GM12878 (cell line): ENCODE data around the gene CC2D1B. TPM values are rescaled to one million over a fixed set of nuclear protein-coding genes. Genes with fewer than 3 reads are reported as not detected.

Experiments
- ATF7 ChIP-seq: fragments of 450-650 bp; IDR thresholded peaks from 2 replicates; pipeline ENCODE4 v1.6.1; 2016; ENCODE audit warnings: low read depth, mild to moderate bottlenecking
- BACH1 ChIP-seq: fragments of 450-650 bp; IDR thresholded peaks from 2 replicates; pipeline ENCODE4 v1.6.1; 2017; ENCODE audit warnings: mild to moderate bottlenecking, borderline replicate concordance
- CUX1 ChIP-seq: IDR thresholded peaks from 2 replicates; pipeline ENCODE4 v1.6.1; 2012; ENCODE audit warnings: improper control_type of control experiment, low read depth, low read length; ENCODE audit not compliant: insufficient replicate concordance
- DPF2 ChIP-seq: fragments of 450-650 bp; IDR thresholded peaks from 2 replicates; pipeline ENCODE4 v1.6.1; 2017; ENCODE audit warnings: mild to moderate bottlenecking
- MYB ChIP-seq: fragments of 150-350 bp; IDR thresholded peaks from 2 replicates; pipeline ENCODE4 v1.6.1; 2014; ENCODE audit warnings: mild to moderate bottlenecking, low read depth, low read length, borderline replicate concordance
- POLR2AphosphoS5 ChIP-seq: IDR thresholded peaks from 2 replicates; pipeline ENCODE4 v1.6.1; 2011; ENCODE audit warnings: mild to moderate bottlenecking, low read length, inconsistent platforms
- RELA ChIP-seq: fragments of 450-650 bp; IDR thresholded peaks from 2 replicates; pipeline ENCODE4 v1.8.0; 2014; ENCODE audit warnings: borderline replicate concordance; ENCODE audit not compliant: partially characterized antibody
- RUNX3 ChIP-seq: IDR thresholded peaks from 2 replicates; pipeline ENCODE4 v1.6.1; 2012; ENCODE audit warnings: low read length, inconsistent platforms
- SREBF1 ChIP-seq: IDR thresholded peaks from 2 replicates; pipeline ENCODE4 v1.6.1; 2012; ENCODE audit warnings: mild to moderate bottlenecking, low read length
- SUZ12 ChIP-seq: fragments of 200-600 bp; sonication (generic); IDR thresholded peaks from one replicate; pipeline ENCODE4 v1.6.1; 2018; ENCODE audit warnings: antibody characterized with exemption, mild to moderate bottlenecking; ENCODE audit not compliant: unreplicated experiment
- ZBTB4 ChIP-seq: fragments of 450-650 bp; formaldehyde crosslinking; IDR thresholded peaks from 2 replicates; pipeline ENCODE4 v1.4.0; 2022; ENCODE audit warnings: mild to moderate bottlenecking, moderate library complexity
- polyA plus RNA-seq, 11 experiments: library from polyadenylated mRNA; depleted of rRNA in 4 of 11; unstranded in 6 of 11; stranded (reverse) in 5 of 11; fragments of >200 nt; fragmentation: Nextera tagmentation in 4 of 11; fragmentation: Illumina TruSeq in 1 of 11; extraction: Ambion mirVana in 4 of 11; extraction: Trizol in 1 of 11; gene quantifications; 1 replicate in 1 of 11; 2 replicates in 10 of 11; pipeline versions ENCODE4 v1.2.1 to v1.2.3, GENCODE V29; 2011 to 2016; ENCODE audit warnings: inconsistent platforms in 2 of 11, missing spikeins in 2 of 11, low read depth in 1 of 11
- total RNA-seq, 4 experiments: library from RNA; depleted of rRNA in 3 of 4; stranded (reverse); fragments of >200 nt in 3 of 4; fragmentation: Illumina TruSeq in 1 of 4; extraction: Trizol in 1 of 4; gene quantifications; 2 replicates each; pipeline versions ENCODE4 v1.2.1 to v1.2.3, GENCODE V29; 2013 to 2021
- TF ChIP-seq, protein P1 (sequence below): IDR thresholded peaks from 2 replicates; pipeline ENCODE4 v1.6.1; 2012; ENCODE audit warnings: mild to moderate bottlenecking, low read depth, low read length
- TF ChIP-seq, protein P2 (sequence below): fragments of 450-650 bp; IDR thresholded peaks from 2 replicates; pipeline ENCODE4 v1.6.1; 2017; ENCODE audit warnings: mild to moderate bottlenecking

Gene CC2D1B
- total and polyA plus RNA-seq, 10 of the 15 experiments (the other 5 are each of a cell fraction or from before 2014, with no cell fraction given), result 0.90 to 29.4 (median 14.5) TPM

DNA sequence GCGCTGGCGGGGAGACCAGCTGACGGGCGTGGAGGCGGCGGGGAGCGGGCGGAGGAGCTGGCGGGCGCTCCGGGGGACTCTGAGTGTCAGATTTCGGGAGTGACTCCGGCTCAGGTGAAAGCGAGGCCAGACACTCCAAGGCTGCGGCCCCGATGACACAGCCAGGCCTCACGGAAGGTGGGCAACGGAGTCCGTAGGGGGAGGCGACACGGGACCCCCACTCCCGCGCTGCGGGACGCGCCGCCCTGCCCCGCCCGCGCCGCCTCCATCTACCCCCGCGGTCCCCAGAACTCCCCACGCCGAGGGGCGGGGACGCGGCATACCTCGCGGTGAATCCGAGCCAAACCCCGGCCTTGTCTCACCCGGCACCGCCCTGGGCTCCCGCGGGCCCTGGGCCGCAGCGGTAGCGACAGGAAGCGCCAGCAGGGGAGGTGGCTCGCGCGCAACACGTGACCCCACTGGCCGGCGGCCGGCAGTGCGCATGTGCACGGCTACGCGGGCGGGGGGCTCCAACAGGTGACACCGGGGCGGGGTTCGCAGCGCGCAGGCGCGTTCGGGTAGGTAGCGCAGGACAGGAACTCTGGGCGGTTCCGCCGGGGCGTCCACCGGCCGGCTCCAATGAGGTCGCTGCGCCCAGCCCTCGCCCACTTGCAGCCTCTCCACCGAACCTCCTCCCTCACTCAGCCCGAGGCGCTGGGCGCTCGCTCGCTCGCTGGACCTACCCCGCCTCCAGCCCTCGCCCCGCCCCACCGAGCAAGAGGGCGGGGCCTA lies at the start of gene CC2D1B (continued):
- TF ChIP-seq ZBTB4 (CRISPR knock-in tag) (no peak), POLR2AphosphoS5 (peak; percentile 85), SUZ12 (no peak), DPF2 (peak; percentile 89; the same call in 1 of the 2 replicates), CUX1 (no peak), ATF7 (no peak), MYB (no peak), RUNX3 (peak; percentile 25; the same call in 1 of the 2 replicates), SREBF1 (no peak; the same call in 1 of the 2 replicates), RELA (peak; percentile 78), BACH1 (no peak; the same call in none of the 2 replicates)
- TF ChIP-seq, protein P1, sequence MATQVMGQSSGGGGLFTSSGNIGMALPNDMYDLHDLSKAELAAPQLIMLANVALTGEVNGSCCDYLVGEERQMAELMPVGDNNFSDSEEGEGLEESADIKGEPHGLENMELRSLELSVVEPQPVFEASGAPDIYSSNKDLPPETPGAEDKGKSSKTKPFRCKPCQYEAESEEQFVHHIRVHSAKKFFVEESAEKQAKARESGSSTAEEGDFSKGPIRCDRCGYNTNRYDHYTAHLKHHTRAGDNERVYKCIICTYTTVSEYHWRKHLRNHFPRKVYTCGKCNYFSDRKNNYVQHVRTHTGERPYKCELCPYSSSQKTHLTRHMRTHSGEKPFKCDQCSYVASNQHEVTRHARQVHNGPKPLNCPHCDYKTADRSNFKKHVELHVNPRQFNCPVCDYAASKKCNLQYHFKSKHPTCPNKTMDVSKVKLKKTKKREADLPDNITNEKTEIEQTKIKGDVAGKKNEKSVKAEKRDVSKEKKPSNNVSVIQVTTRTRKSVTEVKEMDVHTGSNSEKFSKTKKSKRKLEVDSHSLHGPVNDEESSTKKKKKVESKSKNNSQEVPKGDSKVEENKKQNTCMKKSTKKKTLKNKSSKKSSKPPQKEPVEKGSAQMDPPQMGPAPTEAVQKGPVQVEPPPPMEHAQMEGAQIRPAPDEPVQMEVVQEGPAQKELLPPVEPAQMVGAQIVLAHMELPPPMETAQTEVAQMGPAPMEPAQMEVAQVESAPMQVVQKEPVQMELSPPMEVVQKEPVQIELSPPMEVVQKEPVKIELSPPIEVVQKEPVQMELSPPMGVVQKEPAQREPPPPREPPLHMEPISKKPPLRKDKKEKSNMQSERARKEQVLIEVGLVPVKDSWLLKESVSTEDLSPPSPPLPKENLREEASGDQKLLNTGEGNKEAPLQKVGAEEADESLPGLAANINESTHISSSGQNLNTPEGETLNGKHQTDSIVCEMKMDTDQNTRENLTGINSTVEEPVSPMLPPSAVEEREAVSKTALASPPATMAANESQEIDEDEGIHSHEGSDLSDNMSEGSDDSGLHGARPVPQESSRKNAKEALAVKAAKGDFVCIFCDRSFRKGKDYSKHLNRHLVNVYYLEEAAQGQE, result 0 out of 2 replicates have a peak, but pooled peaks have one; percentile 20
- TF ChIP-seq, protein P2, sequence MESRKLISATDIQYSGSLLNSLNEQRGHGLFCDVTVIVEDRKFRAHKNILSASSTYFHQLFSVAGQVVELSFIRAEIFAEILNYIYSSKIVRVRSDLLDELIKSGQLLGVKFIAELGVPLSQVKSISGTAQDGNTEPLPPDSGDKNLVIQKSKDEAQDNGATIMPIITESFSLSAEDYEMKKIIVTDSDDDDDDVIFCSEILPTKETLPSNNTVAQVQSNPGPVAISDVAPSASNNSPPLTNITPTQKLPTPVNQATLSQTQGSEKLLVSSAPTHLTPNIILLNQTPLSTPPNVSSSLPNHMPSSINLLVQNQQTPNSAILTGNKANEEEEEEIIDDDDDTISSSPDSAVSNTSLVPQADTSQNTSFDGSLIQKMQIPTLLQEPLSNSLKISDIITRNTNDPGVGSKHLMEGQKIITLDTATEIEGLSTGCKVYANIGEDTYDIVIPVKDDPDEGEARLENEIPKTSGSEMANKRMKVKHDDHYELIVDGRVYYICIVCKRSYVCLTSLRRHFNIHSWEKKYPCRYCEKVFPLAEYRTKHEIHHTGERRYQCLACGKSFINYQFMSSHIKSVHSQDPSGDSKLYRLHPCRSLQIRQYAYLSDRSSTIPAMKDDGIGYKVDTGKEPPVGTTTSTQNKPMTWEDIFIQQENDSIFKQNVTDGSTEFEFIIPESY, result no peak
